ENCODE measurements around the gene CABCOCO1. TPM values are rescaled to one million over a fixed set of nuclear protein-coding genes. Genes with fewer than 3 reads are reported as not detected.

The CABCOCO1 gene
- total and polyA plus RNA-seq, 9 of the 15 experiments (the other 6 are each of a cell fraction or from before 2014, with no cell fraction given), result 0.04 TPM; not detected in 8

DNA sequence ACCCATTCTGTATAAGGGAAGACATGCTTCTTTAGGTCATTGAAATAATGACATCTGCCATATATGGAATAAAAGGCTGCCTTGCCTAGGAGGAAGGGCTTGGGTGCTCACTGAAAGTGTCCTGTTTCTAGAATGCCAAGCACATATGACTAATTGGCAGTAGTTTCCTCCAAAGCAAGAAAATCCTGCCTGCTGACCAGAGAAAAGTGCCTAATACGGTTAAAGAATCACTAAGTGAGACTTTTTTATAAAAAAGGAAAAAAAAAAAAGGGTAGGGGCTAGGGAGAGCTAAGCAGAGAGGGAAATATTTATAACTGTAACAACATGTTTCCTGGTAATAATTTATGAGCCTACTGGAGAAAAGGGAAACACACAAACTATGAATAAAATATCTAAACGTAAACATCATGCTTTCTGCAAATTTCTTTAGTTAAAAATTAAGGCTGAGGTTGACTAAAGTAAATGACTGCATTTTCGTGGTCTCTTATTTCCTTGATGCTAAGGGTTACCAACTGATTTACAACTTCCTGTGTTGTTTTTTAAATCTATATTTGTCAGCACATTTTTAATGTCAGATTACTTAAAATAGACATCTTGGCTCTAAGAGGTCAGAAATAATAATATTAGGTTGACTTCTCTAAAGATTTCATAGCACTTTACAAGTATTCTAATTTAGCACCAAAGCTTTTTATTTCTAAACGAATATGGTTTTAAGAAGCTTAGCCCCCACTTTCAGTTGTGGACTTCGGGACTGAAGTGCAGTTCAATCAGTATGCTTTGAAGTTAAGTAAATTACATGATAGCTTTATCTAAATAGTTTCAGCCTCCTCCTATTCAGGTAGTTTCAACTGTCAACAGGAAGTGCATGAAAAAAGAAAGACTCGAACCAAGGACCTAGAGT is 89.6 kb downstream of the CABCOCO1 start (continued):
- no peak for TF ChIP-seq BRF2 (IDR thresholded peaks at IDR 0.05; ENCODE audit: borderline replicate concordance, insufficient read depth, insufficient read length)
- peak; percentile 33; the same call in 1 of the 2 replicates for TF ChIP-seq SPI1 (IDR thresholded peaks at IDR 0.05; ENCODE audit: borderline replicate concordance, low read depth, low read length)
- TF ChIP-seq ZNF311 (CRISPR knock-in tag; IDR thresholded peaks at IDR 0.05), result peak; percentile 58; the same call in 1 of the 2 replicates
- TF ChIP-seq ZNF75A (CRISPR knock-in tag; IDR thresholded peaks at IDR 0.05), result no peak
- no peak for TF ChIP-seq TEAD2 (tag; IDR thresholded peaks at IDR 0.05)
- TF ChIP-seq, protein P1, sequence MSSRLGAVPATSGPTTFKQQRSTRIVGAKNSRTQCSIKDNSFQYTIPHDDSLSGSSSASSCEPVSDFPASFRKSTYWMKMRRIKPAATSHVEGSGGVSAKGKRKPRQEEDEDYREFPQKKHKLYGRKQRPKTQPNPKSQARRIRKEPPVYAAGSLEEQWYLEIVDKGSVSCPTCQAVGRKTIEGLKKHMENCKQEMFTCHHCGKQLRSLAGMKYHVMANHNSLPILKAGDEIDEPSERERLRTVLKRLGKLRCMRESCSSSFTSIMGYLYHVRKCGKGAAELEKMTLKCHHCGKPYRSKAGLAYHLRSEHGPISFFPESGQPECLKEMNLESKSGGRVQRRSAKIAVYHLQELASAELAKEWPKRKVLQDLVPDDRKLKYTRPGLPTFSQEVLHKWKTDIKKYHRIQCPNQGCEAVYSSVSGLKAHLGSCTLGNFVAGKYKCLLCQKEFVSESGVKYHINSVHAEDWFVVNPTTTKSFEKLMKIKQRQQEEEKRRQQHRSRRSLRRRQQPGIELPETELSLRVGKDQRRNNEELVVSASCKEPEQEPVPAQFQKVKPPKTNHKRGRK (tag; IDR thresholded peaks at IDR 0.05), result no peak
- TF ChIP-seq BHLHE40 (IDR thresholded peaks at IDR 0.05; ENCODE audit: low read length), result peak; percentile 5; the same call in 1 of the 2 replicates
- no peak for TF ChIP-seq HMG20B (CRISPR knock-in tag; IDR thresholded peaks at IDR 0.05)
- TF ChIP-seq POLR2AphosphoS5 (IDR thresholded peaks at IDR 0.05; ENCODE audit: control insufficient read depth, insufficient read depth, low read depth, low read length), result no peak
- no peak for TF ChIP-seq TCF15 (CRISPR knock-in tag; IDR thresholded peaks at IDR 0.05)
- TF ChIP-seq ELF1 (tag; IDR thresholded peaks at IDR 0.05), result peak; percentile 43; the same call in 1 of the 2 replicates
- TF ChIP-seq ZNF282 (CRISPR knock-in tag; IDR thresholded peaks at IDR 0.05), result no peak
- TF ChIP-seq ZNF24 (IDR thresholded peaks at IDR 0.05), result no peak
- no peak for TF ChIP-seq NRF1 (conservative IDR thresholded peaks at IDR 0.05 in 1 of 2, IDR thresholded peaks at IDR 0.05 in 1 of 2)
- TF ChIP-seq, protein P2, sequence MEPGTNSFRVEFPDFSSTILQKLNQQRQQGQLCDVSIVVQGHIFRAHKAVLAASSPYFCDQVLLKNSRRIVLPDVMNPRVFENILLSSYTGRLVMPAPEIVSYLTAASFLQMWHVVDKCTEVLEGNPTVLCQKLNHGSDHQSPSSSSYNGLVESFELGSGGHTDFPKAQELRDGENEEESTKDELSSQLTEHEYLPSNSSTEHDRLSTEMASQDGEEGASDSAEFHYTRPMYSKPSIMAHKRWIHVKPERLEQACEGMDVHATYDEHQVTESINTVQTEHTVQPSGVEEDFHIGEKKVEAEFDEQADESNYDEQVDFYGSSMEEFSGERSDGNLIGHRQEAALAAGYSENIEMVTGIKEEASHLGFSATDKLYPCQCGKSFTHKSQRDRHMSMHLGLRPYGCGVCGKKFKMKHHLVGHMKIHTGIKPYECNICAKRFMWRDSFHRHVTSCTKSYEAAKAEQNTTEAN (CRISPR knock-in tag; IDR thresholded peaks at IDR 0.05), result no peak
- TF ChIP-seq COPS2 (conservative IDR thresholded peaks at IDR 0.05), result no peak
- TF ChIP-seq TEAD1 (CRISPR knock-in tag; IDR thresholded peaks at IDR 0.05), result no peak
- no peak for TF ChIP-seq FOXA3 (CRISPR knock-in tag; conservative IDR thresholded peaks at IDR 0.05 in 1 of 2, IDR thresholded peaks at IDR 0.05 in 1 of 2)
- TF ChIP-seq, protein P3, sequence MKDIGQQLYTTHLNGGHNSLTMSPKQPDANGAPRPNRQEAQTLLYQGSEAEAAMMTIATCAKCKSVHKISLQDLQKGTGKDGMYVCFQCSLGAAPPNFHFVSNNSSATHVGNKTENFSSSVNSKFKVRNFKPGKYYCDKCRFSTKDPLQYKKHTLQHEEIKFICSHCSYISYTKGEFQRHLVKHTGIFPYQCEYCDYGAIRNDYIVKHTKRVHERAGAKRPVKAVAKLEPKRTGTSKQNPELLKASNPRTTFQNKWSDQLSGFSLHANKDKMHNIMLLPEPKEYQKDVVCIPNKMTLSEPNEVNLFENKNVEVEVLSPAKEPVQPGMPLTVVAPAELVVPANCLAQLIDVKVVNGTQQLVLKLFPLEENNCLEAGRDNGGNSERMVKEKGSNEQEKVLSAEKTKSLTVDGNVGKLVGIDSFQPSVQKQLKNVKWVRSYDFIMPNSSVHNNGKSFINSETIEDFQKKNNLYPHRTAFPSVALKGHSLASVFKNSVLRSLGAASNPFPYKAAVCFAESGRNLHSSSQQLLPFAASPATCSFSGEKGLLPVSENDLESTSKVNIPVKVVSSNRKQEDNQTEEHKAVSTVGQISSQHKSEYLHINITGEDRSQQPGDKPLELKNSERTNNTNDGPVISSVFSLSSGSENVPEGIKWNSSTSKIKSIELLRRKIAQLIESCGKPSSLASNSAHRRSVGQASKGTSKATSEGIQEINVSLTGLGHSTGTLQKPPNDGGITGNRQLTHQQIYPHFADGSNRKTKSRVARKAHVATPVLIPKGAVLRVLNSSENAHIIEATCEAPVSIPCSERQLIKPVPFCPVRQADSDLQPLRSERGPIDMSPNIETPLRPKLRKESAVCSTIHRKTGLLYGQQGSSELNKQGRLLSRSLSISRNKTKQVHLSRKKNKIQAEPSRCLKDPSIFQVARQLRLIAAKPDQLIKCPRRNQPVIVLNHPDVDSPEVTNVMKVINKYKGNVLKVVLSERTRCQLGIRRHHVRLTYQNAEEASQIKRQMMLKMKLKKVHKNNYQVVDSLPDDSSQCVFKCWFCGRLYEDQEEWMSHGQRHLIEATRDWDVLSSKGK (CRISPR knock-in tag; IDR thresholded peaks at IDR 0.05), result no peak
- no peak for TF ChIP-seq HLTF (IDR thresholded peaks at IDR 0.05)

Measured in K562 (cell line).